ENCODE data around the gene BOD1.

GRCh38 chr5:173642895-173643481 lies 26.5 kb upstream of the BOD1 start:
- TF ChIP-seq POLR2AphosphoS5 (IDR thresholded peaks at IDR 0.05): no peak
- TF ChIP-seq, protein P1, sequence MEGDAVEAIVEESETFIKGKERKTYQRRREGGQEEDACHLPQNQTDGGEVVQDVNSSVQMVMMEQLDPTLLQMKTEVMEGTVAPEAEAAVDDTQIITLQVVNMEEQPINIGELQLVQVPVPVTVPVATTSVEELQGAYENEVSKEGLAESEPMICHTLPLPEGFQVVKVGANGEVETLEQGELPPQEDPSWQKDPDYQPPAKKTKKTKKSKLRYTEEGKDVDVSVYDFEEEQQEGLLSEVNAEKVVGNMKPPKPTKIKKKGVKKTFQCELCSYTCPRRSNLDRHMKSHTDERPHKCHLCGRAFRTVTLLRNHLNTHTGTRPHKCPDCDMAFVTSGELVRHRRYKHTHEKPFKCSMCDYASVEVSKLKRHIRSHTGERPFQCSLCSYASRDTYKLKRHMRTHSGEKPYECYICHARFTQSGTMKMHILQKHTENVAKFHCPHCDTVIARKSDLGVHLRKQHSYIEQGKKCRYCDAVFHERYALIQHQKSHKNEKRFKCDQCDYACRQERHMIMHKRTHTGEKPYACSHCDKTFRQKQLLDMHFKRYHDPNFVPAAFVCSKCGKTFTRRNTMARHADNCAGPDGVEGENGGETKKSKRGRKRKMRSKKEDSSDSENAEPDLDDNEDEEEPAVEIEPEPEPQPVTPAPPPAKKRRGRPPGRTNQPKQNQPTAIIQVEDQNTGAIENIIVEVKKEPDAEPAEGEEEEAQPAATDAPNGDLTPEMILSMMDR (IDR thresholded peaks at IDR 0.05): no peak
- TF ChIP-seq POLR2A (IDR thresholded peaks at IDR 0.05): no peak

Data from prostate gland (tissue), 2 donors.